HCT116 (cell line): ENCODE measurements around the gene TMEM174. TPM values are rescaled to one million over a fixed set of nuclear protein-coding genes. Genes with fewer than 3 reads are reported as not detected.

Experiments
- ATAC-seq: fragments of 200-7000 bp; cut with Tn5 transposase; 2 replicates; pipeline ENCODE4 v1.9.1; 2020; ENCODE audit warnings: mild to moderate bottlenecking, moderate library complexity
- BruUV-seq: library from RNA; stranded (reverse); fragments of 400-500 nt; replicated peaks from 2 replicates; lab custom pipeline; 2021; lab: Mats Ljungman, UMichigan
- CTCF ChIA-PET: fragments of 300-600 bp; sonication (Branson Sonifier 250); formaldehyde crosslinking; loops from one replicate; lab custom pipeline; 2021; ENCODE audit warnings: antibody characterized with exemption; lab: Charles Lee
- POLR2A ChIA-PET: fragments of 300-600, 350-600 bp; sonication (Branson Sonifier 250); formaldehyde crosslinking; loops from one replicate; lab custom pipeline; 2021; ENCODE audit warnings: antibody characterized with exemption; lab: Charles Lee
- RAD21 ChIA-PET, 2 experiments: fragments of 300-600 bp; sonication (Branson Sonifier 250); formaldehyde crosslinking; loops; one replicate each; lab custom pipeline; 2023; ENCODE audit warnings: low total read pairs in 2 of 2; ENCODE audit not compliant: uncharacterized antibody in 2 of 2, unreplicated experiment in 2 of 2, low non-redundant PET in 1 of 2; lab: Charles Lee
- DNase-seq: peaks from one replicate; pipeline ENCODE4 v3.0.0-alpha.2; 2010; ENCODE audit warnings: low read depth, low spot score
- H2AFZ ChIP-seq: fragments of 200-600 bp; shearing (Covaris generic), sonication (generic); 2 replicates; pipeline ENCODE4 v1.6.1; 2017; ENCODE audit warnings: low read depth, mixed run types, mixed read lengths, antibody characterized with exemption, low read length; ENCODE audit not compliant: poor library complexity, severe bottlenecking
- H3K27ac ChIP-seq: 2 replicates; pipeline ENCODE4 v1.5.1; 2012; ENCODE audit warnings: low read depth, low read length
- H3K27me3 ChIP-seq: fragments of 200-600 bp; sonication (generic); 2 replicates; pipeline ENCODE4 v1.6.1; 2016; ENCODE audit warnings: mixed run types, low read length, mixed read lengths; ENCODE audit not compliant: insufficient read depth
- H3K36me3 ChIP-seq, 2 experiments: fragments of 200-500 bp in 1 of 2; fragments of 200-600 bp in 1 of 2; sonication (Bioruptor generic) in 1 of 2; sonication (generic) in 1 of 2; 2 replicates each; pipeline versions ENCODE4 v1.5.1 to v1.6.1; 2014 to 2016; ENCODE audit warnings: low read length in 2 of 2, inconsistent platforms in 1 of 2, mixed read lengths in 1 of 2, mixed run types in 1 of 2; ENCODE audit not compliant: insufficient read depth in 2 of 2, control insufficient read depth in 1 of 2
- H3K4me1 ChIP-seq, 2 experiments: fragments of 200-600 bp in 1 of 2; sonication (generic) in 1 of 2; 2 replicates each; pipeline versions ENCODE4 v1.5.1 to v1.6.1; 2012 to 2017; ENCODE audit warnings: low read length in 2 of 2, inconsistent platforms in 1 of 2, mild to moderate bottlenecking in 1 of 2, mixed read lengths in 1 of 2, mixed run types in 1 of 2, moderate library complexity in 1 of 2; ENCODE audit not compliant: insufficient read depth in 2 of 2, control insufficient read depth in 1 of 2
- H3K4me2 ChIP-seq: fragments of 200-600 bp; sonication (generic); 2 replicates; pipeline ENCODE4 v1.6.1; 2017; ENCODE audit warnings: mixed run types, low read length, mixed read lengths
- H3K4me3 ChIP-seq, 2 experiments: fragments of 200-600 bp in 1 of 2; sonication (generic) in 1 of 2; replicated peaks in 1 of 2; 2 replicates each; pipeline ENCODE4 v1.5.1; 2011 to 2016; ENCODE audit warnings: low read length in 2 of 2, control low read depth in 1 of 2, low read depth in 1 of 2, mild to moderate bottlenecking in 1 of 2, mixed read lengths in 1 of 2, mixed run types in 1 of 2
- H3K79me2 ChIP-seq: fragments of 200-600 bp; sonication (generic); 2 replicates; pipeline ENCODE4 v1.6.1; 2017; ENCODE audit warnings: mild to moderate bottlenecking, mixed run types, low read length, moderate library complexity, mixed read lengths; ENCODE audit not compliant: insufficient read depth
- H3K9ac ChIP-seq: fragments of 200-600 bp; sonication (generic); 2 replicates; pipeline ENCODE4 v1.6.1; 2016; ENCODE audit warnings: low read length, mixed read lengths
- H3K9me2 ChIP-seq: fragments of 200-600 bp; sonication (generic), shearing (Covaris generic); 2 replicates; pipeline ENCODE4 v1.6.1; 2017; ENCODE audit warnings: mixed run types, mild to moderate bottlenecking, moderate library complexity; ENCODE audit not compliant: insufficient read depth
- H3K9me3 ChIP-seq, 2 experiments: fragments of 200-500 bp in 1 of 2; fragments of 200-600 bp in 1 of 2; sonication (Bioruptor generic) in 1 of 2; sonication (generic) in 1 of 2; 2 replicates each; pipeline ENCODE4 v1.6.1; 2014 to 2017; ENCODE audit warnings: low read length in 2 of 2, mixed read lengths in 2 of 2, inconsistent platforms in 1 of 2, low read depth in 1 of 2, mild to moderate bottlenecking in 1 of 2, mixed run types in 1 of 2, moderate library complexity in 1 of 2; ENCODE audit not compliant: control insufficient read depth in 1 of 2, insufficient read depth in 1 of 2
- H4K20me1 ChIP-seq: fragments of 200-600 bp; sonication (generic), shearing (Covaris generic); 2 replicates; pipeline ENCODE4 v1.6.1; 2017; ENCODE audit warnings: mixed run types, mild to moderate bottlenecking, moderate library complexity; ENCODE audit not compliant: insufficient read depth
- ATF3 ChIP-seq: IDR thresholded peaks from 2 replicates; pipeline ENCODE4 v1.6.1; 2012
- CBX3 ChIP-seq: IDR thresholded peaks from 2 replicates; pipeline ENCODE4 v1.6.1; 2012; ENCODE audit warnings: low read depth
- CTCF ChIP-seq, 3 experiments: fragments of 200-600 bp in 1 of 3; sonication (generic) in 1 of 3; IDR thresholded peaks in 2 of 3; conservative IDR thresholded peaks in 1 of 3; 2 replicates each; pipeline ENCODE4 v1.5.1; 2012 to 2017; ENCODE audit warnings: low read depth in 2 of 3, low read length in 2 of 3, antibody characterized with exemption in 1 of 3, borderline replicate concordance in 1 of 3, control low read depth in 1 of 3, mild to moderate bottlenecking in 1 of 3, mixed read lengths in 1 of 3, mixed run types in 1 of 3, moderate library complexity in 1 of 3; ENCODE audit not compliant: insufficient read depth in 1 of 3
- ELF1 ChIP-seq: IDR thresholded peaks from 2 replicates; pipeline ENCODE4 v1.6.1; 2012; ENCODE audit warnings: low read depth, borderline replicate concordance
- EZH2 ChIP-seq: fragments of 200-600 bp; sonication (generic); IDR thresholded peaks from 2 replicates; pipeline ENCODE4 v1.6.1; 2017; ENCODE audit warnings: antibody characterized with exemption, mixed run types
- EZH2phosphoT487 ChIP-seq: fragments of 200-600 bp; IDR thresholded peaks from 2 replicates; pipeline ENCODE4 v1.6.1; 2018; ENCODE audit warnings: antibody characterized with exemption, borderline replicate concordance
- FOSL1 ChIP-seq: IDR thresholded peaks from 2 replicates; pipeline ENCODE4 v1.6.1; 2012; ENCODE audit warnings: low read depth
- JUND ChIP-seq: IDR thresholded peaks from 2 replicates; pipeline ENCODE4 v1.6.1; 2012
- MAX ChIP-seq: IDR thresholded peaks from 2 replicates; pipeline ENCODE4 v1.6.1; 2012
- POLR2A ChIP-seq: IDR thresholded peaks from 2 replicates; pipeline ENCODE4 v1.7.0; 2011; ENCODE audit warnings: borderline replicate concordance; ENCODE audit not compliant: insufficient read depth, insufficient read length; ENCODE audit errors: extremely low read depth
- POLR2AphosphoS5 ChIP-seq: IDR thresholded peaks from 2 replicates; pipeline ENCODE4 v1.6.1; 2011; ENCODE audit warnings: mild to moderate bottlenecking, low read depth, low read length, moderate library complexity
- RAD21 ChIP-seq: IDR thresholded peaks from 2 replicates; pipeline ENCODE4 v1.6.1; 2012; ENCODE audit warnings: low read depth, mild to moderate bottlenecking
- SP1 ChIP-seq: IDR thresholded peaks from 2 replicates; pipeline ENCODE4 v1.6.1; 2012; ENCODE audit warnings: low read depth
- TCF7L2 ChIP-seq: IDR thresholded peaks from 2 replicates; pipeline ENCODE4 v1.7.0; 2011; ENCODE audit warnings: borderline replicate concordance, inconsistent platforms; ENCODE audit not compliant: insufficient read depth, insufficient read length; ENCODE audit errors: extremely low read depth
- YY1 ChIP-seq: IDR thresholded peaks from 2 replicates; pipeline ENCODE4 v1.6.1; 2011; ENCODE audit warnings: low read length, low read depth, moderate library complexity, mild to moderate bottlenecking; ENCODE audit not compliant: insufficient replicate concordance; ENCODE audit errors: extremely low read depth
- ZFX ChIP-seq: fragments of 450-650 bp; IDR thresholded peaks from 2 replicates; pipeline ENCODE4 v1.6.1; 2017
- ZNF274 ChIP-seq: fragments of 200-500 bp; sonication (Bioruptor generic); IDR thresholded peaks from 2 replicates; pipeline ENCODE4 v1.6.1; 2014; ENCODE audit warnings: mild to moderate bottlenecking, low read depth, low read length, inconsistent platforms
- intact Hi-C: fragments of 100-400 bp; cut with micrococcal nuclease; formaldehyde crosslinking; loops from 2 replicates; pipeline ENCODE4 v1.10.0; 2022
- total RNA-seq: library from RNA; stranded (reverse); gene quantifications from one replicate; pipeline ENCODE4 v1.2.1, GENCODE V29; 2021; ENCODE audit not compliant: unreplicated experiment

TMEM174 gene
- total RNA-seq, 1 experiment from 2014 or later = not detected

GRCh38 chr5:73215891-73216610 is 43.1 kb downstream of the TMEM174 start (continued):
- no peak for TF ChIP-seq FOSL1
- TF ChIP-seq TCF7L2 = peak; percentile 27
- no peak for TF ChIP-seq ELF1
- TF ChIP-seq ZFX = peak; percentile 56; the same call in 1 of the 2 replicates
- TF ChIP-seq POLR2A = no peak

GRCh38 chr5:73218552-73219171 is 45.7 kb downstream of the TMEM174 start:
- ChIA-PET POLR2A (interaction anchor here (0.9 to 1.2 kb wide), 2 partner anchors 230 to 232 kb away, joined by 4 read pairs; partner anchors contain the start of gene FOXD1), CTCF (interaction anchor here (0.8 to 5.1 kb wide), 10 partner anchors 10 to 298 kb away, joined by 3 to 71 read pairs (median 4); partner anchors contain the start of gene FOXD1), RAD21 (interaction anchor here in 1 of 2 experiments (1.3 to 1.5 kb wide), 2 partner anchors 230 to 233 kb away, joined by 4 read pairs; partner anchors contain the start of gene FOXD1)
- H3K36me3 ChIP-seq = no peaks in the 10 kb centered on the region
- H3K27me3 ChIP-seq = no peaks in the 10 kb centered on the region
- DNase-seq = peak; percentile 26
- no peaks in the 10 kb centered on the region for H4K20me1 ChIP-seq
- H3K9me2 ChIP-seq = no peaks in the 10 kb centered on the region
- H3K27ac ChIP-seq = no peak overlapping the region
- intact Hi-C loops = loop anchor here (5.0 to 10.0 kb wide), 2 partner anchors 264 to 296 kb away; partner anchors contain the start of gene FCHO2
- H3K4me1 ChIP-seq = peaks cover 8 to 28% of the 10 kb centered on the region in 2 experiments; a peak in 3 of 4 replicates
- no peak overlapping the region for H3K4me2 ChIP-seq
- H3K9ac ChIP-seq = no peak overlapping the region
- ATAC-seq = 0 out of 2 replicates have a peak, but pooled peaks have one; percentile 11
- no peaks in the 10 kb centered on the region for H3K79me2 ChIP-seq
- no peak overlapping the region for H3K4me3 ChIP-seq
- no peak for TF ChIP-seq EZH2
- TF ChIP-seq CTCF (IDR thresholded peaks at IDR 0.05 in 2 of 3, conservative IDR thresholded peaks at IDR 0.05 in 1 of 3; ENCODE audit: borderline replicate concordance in 1 of 3, insufficient read depth in 1 of 3, low read depth in 2 of 3, low read length in 2 of 3) = peak; percentile 49 to 54 (median 50); a peak in 5 of 6 replicates
- peak; percentile 68 for TF ChIP-seq RAD21
- TF ChIP-seq FOSL1 = no peak
- TF ChIP-seq ATF3 = no peak
- TF ChIP-seq ZFX = no peak
- TF ChIP-seq CBX3 = no peak
- TF ChIP-seq ELF1 = no peak
- no peak for TF ChIP-seq YY1
- no peak for TF ChIP-seq POLR2AphosphoS5
- peak; percentile 19; the same call in 1 of the 2 replicates for TF ChIP-seq MAX
- no peak for TF ChIP-seq EZH2phosphoT487
- no peak for TF ChIP-seq SP1
- no peak for TF ChIP-seq JUND
- TF ChIP-seq ZNF274 = no peak
- TF ChIP-seq TCF7L2 = no peak
- H2AFZ ChIP-seq = peak overlapping the region; percentile 60
- BruUV-seq = no TSS peak
- no peaks in the 10 kb centered on the region for H3K9me3 ChIP-seq
